Transverse colon (tissue), 4 donors: ENCODE data around the gene ARHGAP44.

Experiments
- CTCF ChIP-seq, 5 experiments: fragments of 200-600 bp in 3 of 5; fragments of 450-650 bp in 2 of 5; sonication (generic) in 3 of 5; IDR thresholded peaks; 1 replicate in 2 of 5; 2 replicates in 3 of 5; pipeline ENCODE4 v1.5.1; 2016 to 2017; ENCODE audit warnings: antibody characterized with exemption in 5 of 5, inconsistent platforms in 3 of 5, mild to moderate bottlenecking in 2 of 5, moderate library complexity in 1 of 5
- EP300 ChIP-seq: sonication (generic); formaldehyde crosslinking; IDR thresholded peaks from one replicate; pipeline ENCODE4 v1.6.1; 2017; ENCODE audit warnings: antibody characterized with exemption, low read depth
- POLR2A ChIP-seq: fragments of 450-650 bp; IDR thresholded peaks from one replicate; pipeline ENCODE4 v1.6.1; 2016; ENCODE audit warnings: antibody characterized with exemption, mild to moderate bottlenecking, moderate library complexity
- POLR2AphosphoS5 ChIP-seq, 3 donors: sonication (generic); formaldehyde crosslinking; IDR thresholded peaks; one replicate each; pipeline ENCODE4 v1.6.1; 2016; ENCODE audit warnings: antibody characterized with exemption in 3 of 3

- TF ChIP-seq CTCF (IDR thresholded peaks at IDR 0.05) (no peak), POLR2AphosphoS5 (IDR thresholded peaks at IDR 0.05) (no peak), EP300 (no peak), POLR2A (no peak)
These were observed 163.9 kb downstream of the ARHGAP44 start for GRCh38 chr17:12953156-12953555.
